Natural killer cell (primary cell): Measurements from ENCODE around the gene CACYBP. TPM values are rescaled to one million over a fixed set of nuclear protein-coding genes. Genes with fewer than 3 reads are reported as not detected.

Source experiments
- ATAC-seq, 3 donors: fragments of 150-1000 bp in 2 of 3; fragments of 200-7000 bp in 1 of 3; cut with Tn5 transposase; 1 replicate in 1 of 3; 2 replicates in 2 of 3; pipeline ENCODE4 v1.10.0; 2021; ENCODE audit warnings: mild to moderate bottlenecking in 2 of 3, moderate library complexity in 2 of 3
- DNase-seq, 2 donors: peaks; one replicate each; pipeline versions ENCODE4 v3.0.0 to v3.0.0-alpha.2; 2013 to 2021; ENCODE audit warnings: mixed read lengths in 1 of 2
- H3K27ac ChIP-seq: one replicate; pipeline ENCODE4 v1.5.1; 2013; ENCODE audit warnings: mild to moderate bottlenecking, low read length
- H3K27me3 ChIP-seq: one replicate; pipeline ENCODE4 v1.6.1; 2013; ENCODE audit warnings: low read length; ENCODE audit not compliant: control insufficient read depth, insufficient read depth
- H3K36me3 ChIP-seq: one replicate; pipeline ENCODE4 v1.6.1; 2013; ENCODE audit warnings: low read length; ENCODE audit not compliant: control insufficient read depth, insufficient read depth
- H3K4me1 ChIP-seq: one replicate; pipeline ENCODE4 v1.6.1; 2013; ENCODE audit warnings: low read length; ENCODE audit not compliant: control insufficient read depth, insufficient read depth
- H3K4me3 ChIP-seq: one replicate; pipeline ENCODE4 v1.5.1; 2013; ENCODE audit warnings: low read length
- H3K9me3 ChIP-seq: one replicate; pipeline ENCODE4 v1.6.1; 2013; ENCODE audit warnings: low read length; ENCODE audit not compliant: control insufficient read depth, insufficient read depth
- H3K27ac Mint-ChIP-seq, 2 donors: one replicate each; pipeline ENCODE4 v1.8.0; 2022; ENCODE audit warnings: mild to moderate bottlenecking in 2 of 2, mixed read lengths in 2 of 2, moderate library complexity in 1 of 2
- H3K27me3 Mint-ChIP-seq, 2 donors: one replicate each; pipeline ENCODE4 v1.8.0; 2022; ENCODE audit warnings: low read depth in 2 of 2, mixed read lengths in 2 of 2
- H3K36me3 Mint-ChIP-seq: one replicate; pipeline ENCODE4 v1.8.0; 2022; ENCODE audit warnings: mixed read lengths
- H3K4me1 Mint-ChIP-seq, 2 donors: one replicate each; pipeline ENCODE4 v1.8.0; 2022; ENCODE audit warnings: mixed read lengths in 2 of 2
- H3K4me3 Mint-ChIP-seq: one replicate; pipeline ENCODE4 v1.8.0; 2022; ENCODE audit warnings: mild to moderate bottlenecking, moderate library complexity, mixed read lengths
- H3K9me3 Mint-ChIP-seq, 2 donors: one replicate each; pipeline ENCODE4 v1.8.0; 2022; ENCODE audit warnings: mixed read lengths in 2 of 2
- CTCF ChIP-seq: fragments of 200-600 bp; IDR thresholded peaks from one replicate; pipeline ENCODE4 v1.8.0; 2022; ENCODE audit warnings: antibody characterized with exemption
- WGBS: methylation state at CpG from one replicate; pipeline ENCODE4 v1.1.7; 2013; ENCODE audit warnings: missing lambda C conversion rate; ENCODE audit not compliant: insufficient coverage; 5-methylcytosine and 5-hydroxymethylcytosine counted together
- intact Hi-C: fragments of 100-400 bp; cut with micrococcal nuclease; formaldehyde crosslinking; loops from one replicate; pipeline ENCODE4 v1.14.2; 2022
- total RNA-seq, 4 donors: library from RNA; stranded (reverse); fragments of 120-200 nt in 1 of 4; gene quantifications; one replicate each; pipeline versions ENCODE4 v1.2.3 to v1.2.4, GENCODE V29; 2013 to 2022

The CACYBP gene
- total RNA-seq, 3 donors from 2014 or later (not counting 1 experiment from before 2014, with no cell fraction given) = 43.8 to 55.4 (median 51.9) TPM

GRCh38 chr1:175034775-175035174, 35.0 kb downstream of the CACYBP start:
- Mint-ChIP-seq H3K4me1 (peaks cover 0 to 2% of the 10 kb centered on the region in 2 donors), H3K4me3 (no peak overlapping the region), H3K9me3 (no peaks in the 10 kb centered on the region), H3K27ac (no peak overlapping the region), H3K36me3 (no peaks in the 10 kb centered on the region), H3K27me3 (peaks cover 0 to 26% of the 10 kb centered on the region in 2 donors)
- H3K4me1 ChIP-seq = peaks cover 2% of the 10 kb centered on the region
- DNase-seq = no peak
- no peak overlapping the region for H3K4me3 ChIP-seq
- WGBS = 75% methylated on average over 2 of the region's 2 CpGs
- TF ChIP-seq CTCF = no peak
- H3K27me3 ChIP-seq = no peaks in the 10 kb centered on the region
- H3K36me3 ChIP-seq = no peaks in the 10 kb centered on the region
- H3K27ac ChIP-seq = no peak overlapping the region
- no peaks in the 10 kb centered on the region for H3K9me3 ChIP-seq
- no peak for ATAC-seq
- intact Hi-C loops = no loop called here

GRCh38 chr1:175035865-175036264, 36.1 kb downstream of the CACYBP start:
- WGBS = 88% methylated on average over 3 of the region's 6 CpGs
- Histone ChIP-seq H3K4me1 (no peaks in the 10 kb centered on the region), H3K27ac (no peak overlapping the region), H3K4me3 (no peak overlapping the region), H3K9me3 (no peaks in the 10 kb centered on the region), H3K27me3 (no peaks in the 10 kb centered on the region), H3K36me3 (no peaks in the 10 kb centered on the region)
- no peak overlapping the region for H3K4me3 Mint-ChIP-seq
- no peak overlapping the region for H3K27ac Mint-ChIP-seq
- H3K36me3 Mint-ChIP-seq = no peaks in the 10 kb centered on the region
- no peaks in the 10 kb centered on the region for H3K4me1 Mint-ChIP-seq
- H3K27me3 Mint-ChIP-seq = peaks cover 2 to 31% of the 10 kb centered on the region in 2 donors
- no peak for DNase-seq
- intact Hi-C loops = no loop called here
- TF ChIP-seq CTCF = no peak
- ATAC-seq = no peak
- H3K9me3 Mint-ChIP-seq = no peaks in the 10 kb centered on the region

DNA sequence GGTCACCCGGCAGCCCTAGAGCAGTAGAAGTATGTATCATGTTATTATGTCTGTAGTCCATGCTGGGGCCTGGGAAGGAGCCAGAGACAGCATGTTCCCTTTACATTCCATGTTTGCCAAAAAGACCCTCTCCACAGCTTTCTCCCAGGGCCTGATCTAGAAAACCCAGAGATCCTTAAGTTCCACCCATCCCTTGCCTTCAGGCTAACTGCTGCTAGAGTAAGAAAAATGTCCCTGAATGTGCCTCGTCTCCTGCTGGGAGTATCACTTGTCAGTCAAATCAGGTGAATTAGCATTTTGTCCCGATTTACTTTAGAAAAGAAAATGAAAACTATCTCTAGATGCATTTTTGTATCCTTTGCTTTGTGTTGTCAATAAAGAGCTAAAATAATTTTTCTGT, 36.7 kb downstream of the CACYBP start:
- Mint-ChIP-seq H3K4me3 (no peak overlapping the region), H3K36me3 (no peaks in the 10 kb centered on the region), H3K27ac (no peak overlapping the region), H3K9me3 (no peaks in the 10 kb centered on the region), H3K27me3 (peaks cover 4 to 31% of the 10 kb centered on the region in 2 donors), H3K4me1 (no peaks in the 10 kb centered on the region)
- no peak for TF ChIP-seq CTCF
- no peaks in the 10 kb centered on the region for H3K4me1 ChIP-seq
- DNase-seq = no peak
- H3K9me3 ChIP-seq = no peaks in the 10 kb centered on the region
- intact Hi-C loops = no loop called here
- no peaks in the 10 kb centered on the region for H3K27me3 ChIP-seq
- WGBS = 87% methylated on average over 3 of the region's 3 CpGs
- no peak overlapping the region for H3K27ac ChIP-seq
- no peaks in the 10 kb centered on the region for H3K36me3 ChIP-seq
- no peak for ATAC-seq
- no peak overlapping the region for H3K4me3 ChIP-seq

DNA sequence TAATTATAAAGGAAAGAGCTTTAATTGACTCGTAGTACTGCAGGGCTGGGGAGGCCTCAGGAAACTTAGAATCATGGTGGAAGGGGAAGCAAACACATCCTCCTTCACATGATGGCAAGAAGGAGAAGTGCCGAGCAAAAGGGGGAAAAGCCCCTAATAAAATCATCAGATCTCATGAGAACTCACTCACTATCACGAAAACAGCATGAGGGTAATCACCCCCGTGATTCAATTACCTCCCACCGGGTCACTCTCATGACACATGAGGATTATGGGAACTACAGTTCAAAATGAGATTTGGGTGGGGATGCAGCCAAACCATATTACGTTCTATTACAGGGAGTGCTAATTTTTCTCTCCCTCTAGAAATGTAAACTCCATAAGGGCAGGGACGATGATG, 37.7 kb downstream of the CACYBP start:
- no peaks in the 10 kb centered on the region for H3K36me3 Mint-ChIP-seq

More for the DNA sequence above, 37.7 kb downstream of the CACYBP start:
- intact Hi-C loops = no loop called here
- no peaks in the 10 kb centered on the region for H3K36me3 ChIP-seq
- no peaks in the 10 kb centered on the region for H3K4me1 ChIP-seq
- no peak overlapping the region for H3K4me3 Mint-ChIP-seq
- no peaks in the 10 kb centered on the region for H3K9me3 ChIP-seq
- H3K27ac ChIP-seq = no peak overlapping the region
- no peak overlapping the region for H3K27ac Mint-ChIP-seq
- no peaks in the 10 kb centered on the region for H3K4me1 Mint-ChIP-seq
- H3K27me3 Mint-ChIP-seq = peaks cover 4 to 31% of the 10 kb centered on the region in 2 donors
- ATAC-seq (no peak), DNase-seq (no peak)
- H3K27me3 ChIP-seq = no peaks in the 10 kb centered on the region
- 65% methylated on average over 4 of the region's 7 CpGs for WGBS
- TF ChIP-seq CTCF = no peak
- H3K4me3 ChIP-seq = no peak overlapping the region
- no peaks in the 10 kb centered on the region for H3K9me3 Mint-ChIP-seq
